BLaER1 (cell line): ENCODE data around the gene TM4SF4.

Source experiments
- H3K27ac ChIP-seq: shearing (Covaris generic); formaldehyde crosslinking; 2 replicates; pipeline ENCODE4 v1.8.1; 2022
- H3K27me3 ChIP-seq: shearing (Covaris generic); formaldehyde crosslinking; 2 replicates; pipeline ENCODE4 v1.8.1; 2022
- H3K36me3 ChIP-seq: shearing (Covaris generic); formaldehyde crosslinking; 2 replicates; pipeline ENCODE4 v1.8.1; 2022
- H3K4me1 ChIP-seq: shearing (Covaris generic); formaldehyde crosslinking; 2 replicates; pipeline ENCODE4 v1.8.1; 2022
- H3K4me2 ChIP-seq: shearing (Covaris generic); formaldehyde crosslinking; 2 replicates; pipeline ENCODE4 v1.8.1; 2022
- H3K4me3 ChIP-seq: shearing (Covaris generic); formaldehyde crosslinking; 2 replicates; pipeline ENCODE4 v1.8.1; 2022
- H3K9ac ChIP-seq: shearing (Covaris generic); formaldehyde crosslinking; 2 replicates; pipeline ENCODE4 v1.8.1; 2022
- H3K9me3 ChIP-seq: shearing (Covaris generic); formaldehyde crosslinking; 2 replicates; pipeline ENCODE4 v1.8.1; 2022
- H4K20me1 ChIP-seq: shearing (Covaris generic); formaldehyde crosslinking; 2 replicates; pipeline ENCODE4 v1.8.1; 2022
- Cebpa-rat ChIP-seq: shearing (Covaris generic); IDR thresholded peaks from 2 replicates; pipeline ENCODE4 v1.8.1; 2022

The TM4SF4 gene

DNA sequence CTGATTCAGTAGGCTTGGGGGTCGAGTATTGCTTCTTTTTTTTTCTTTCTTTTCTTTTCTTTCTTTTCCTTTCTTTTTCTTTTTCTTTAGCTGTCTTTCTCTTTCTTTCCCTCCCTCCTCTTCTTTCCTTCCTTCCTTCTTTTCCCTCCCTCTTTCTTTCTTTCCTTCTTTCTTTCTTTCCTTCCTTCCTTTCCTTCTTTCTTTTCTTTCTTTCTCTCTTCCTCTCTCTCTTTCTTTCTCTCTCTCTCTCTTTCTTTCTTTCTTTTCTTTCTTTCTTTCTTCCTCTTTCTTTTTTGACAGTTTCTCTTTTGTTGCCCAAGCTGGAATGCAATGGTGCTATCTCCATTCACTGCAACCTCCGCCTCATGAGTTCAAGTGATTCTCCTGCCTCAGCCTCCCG, 36.0 kb downstream of the TM4SF4 start:
- Histone ChIP-seq H3K4me3 (no peak overlapping the region), H4K20me1 (no peaks in the 10 kb centered on the region), H3K4me1 (no peaks in the 10 kb centered on the region; the same call in 1 of the 2 replicates), H3K36me3 (no peaks in the 10 kb centered on the region), H3K27me3 (no peaks in the 10 kb centered on the region), H3K9me3 (no peaks in the 10 kb centered on the region), H3K27ac (no peak overlapping the region), H3K4me2 (no peak overlapping the region), H3K9ac (no peak overlapping the region)
- TF ChIP-seq Cebpa-rat, result no peak

DNA sequence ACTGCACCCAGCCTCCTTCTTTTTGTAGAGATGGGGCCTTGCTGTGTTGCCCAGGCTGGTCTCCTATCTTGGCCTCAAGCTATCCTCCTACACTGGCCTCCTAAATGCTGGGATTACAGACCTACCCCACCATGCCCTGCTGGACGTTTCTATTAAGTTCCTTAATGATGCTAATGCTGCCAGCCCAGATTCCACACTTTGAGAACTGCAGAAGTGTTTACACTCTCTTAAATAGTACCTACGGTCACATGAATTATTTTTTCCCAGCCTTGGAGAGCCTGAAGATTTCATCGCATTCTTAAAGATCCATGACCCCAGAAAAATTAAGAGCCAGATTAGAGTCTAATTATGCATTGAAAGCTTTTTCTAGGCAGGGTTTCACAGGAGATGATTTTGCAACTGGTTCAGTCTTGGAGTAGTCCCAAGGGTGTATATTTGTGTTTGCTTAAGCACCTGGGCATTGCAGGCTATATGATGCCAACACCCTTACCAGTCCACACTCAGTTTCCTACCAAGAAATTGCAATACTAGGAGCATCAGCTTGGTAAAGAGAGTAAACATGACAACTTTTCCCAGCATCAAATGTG, 36.6 kb downstream of the TM4SF4 start:
- TF ChIP-seq Cebpa-rat, result no peak
- H3K4me1 ChIP-seq, result no peaks in the 10 kb centered on the region; the same call in 1 of the 2 replicates
- H3K9me3 ChIP-seq, result no peaks in the 10 kb centered on the region
- no peak overlapping the region for H3K27ac ChIP-seq
- no peak overlapping the region for H3K9ac ChIP-seq
- no peak overlapping the region for H3K4me3 ChIP-seq
- no peaks in the 10 kb centered on the region for H3K27me3 ChIP-seq
- H3K4me2 ChIP-seq, result no peak overlapping the region
- no peaks in the 10 kb centered on the region for H3K36me3 ChIP-seq
- no peaks in the 10 kb centered on the region for H4K20me1 ChIP-seq

DNA sequence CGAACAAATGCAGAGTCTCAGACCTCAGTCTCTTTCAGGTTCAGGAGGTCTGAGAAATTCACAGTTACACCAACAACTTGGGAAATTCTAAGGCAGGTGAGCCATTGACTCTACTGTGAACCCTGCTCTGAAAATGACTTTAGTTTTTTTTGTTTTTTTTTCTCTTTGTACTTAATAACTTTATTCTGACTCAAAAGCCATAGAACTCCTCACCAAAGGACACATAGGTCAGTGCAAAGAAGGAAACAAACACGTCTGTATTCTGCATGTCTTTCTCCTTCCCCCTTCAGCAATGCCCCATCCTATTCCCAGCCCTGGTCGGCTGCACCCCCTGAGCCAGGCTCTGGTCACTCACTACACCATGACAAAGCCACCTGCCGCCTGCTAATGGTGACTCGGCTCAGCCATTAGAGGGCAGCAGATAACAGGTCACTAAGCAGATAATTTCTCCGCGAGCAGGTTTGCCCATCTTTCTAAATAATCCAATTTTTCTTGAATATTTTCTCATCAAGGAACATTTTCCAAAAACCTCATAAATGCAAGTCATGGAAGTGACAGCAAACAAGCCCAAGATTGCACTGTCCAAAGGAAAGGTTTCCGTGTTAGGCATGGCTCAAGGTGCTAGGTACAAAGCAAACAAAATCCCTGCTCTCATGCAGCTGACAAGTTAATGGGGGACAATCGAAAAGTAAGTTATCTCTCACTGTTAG, 37.7 kb downstream of the TM4SF4 start:
- no peak overlapping the region for H3K27ac ChIP-seq
- H3K4me1 ChIP-seq, result no peaks in the 10 kb centered on the region; the same call in 1 of the 2 replicates
- H3K4me2 ChIP-seq, result no peak overlapping the region
- no peaks in the 10 kb centered on the region for H4K20me1 ChIP-seq
- H3K36me3 ChIP-seq, result no peaks in the 10 kb centered on the region
- H3K4me3 ChIP-seq, result no peak overlapping the region
- no peak overlapping the region for H3K9ac ChIP-seq
- no peaks in the 10 kb centered on the region for H3K27me3 ChIP-seq
- no peaks in the 10 kb centered on the region for H3K9me3 ChIP-seq
- no peak for TF ChIP-seq Cebpa-rat

DNA sequence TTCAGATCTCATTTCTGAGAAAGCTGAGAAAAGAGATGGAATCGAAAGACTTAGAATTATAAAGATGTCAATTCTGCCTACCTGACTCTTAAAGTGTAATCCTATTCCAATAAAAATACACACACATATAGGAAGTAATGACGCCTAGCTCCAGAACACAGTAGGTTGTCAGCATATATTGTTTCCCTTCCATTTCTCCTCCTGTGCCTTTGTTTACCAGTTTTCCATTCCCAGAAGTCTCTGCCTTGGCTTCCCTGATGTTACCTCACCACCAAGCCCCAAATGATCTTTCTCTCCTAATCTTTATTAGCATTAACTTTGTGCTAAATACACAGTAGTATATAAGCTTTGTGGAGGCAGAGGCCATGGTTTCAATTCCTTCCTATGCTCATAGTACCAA, 40.0 kb downstream of the TM4SF4 start:
- no peaks in the 10 kb centered on the region for H4K20me1 ChIP-seq
- no peak for TF ChIP-seq Cebpa-rat
- no peaks in the 10 kb centered on the region for H3K27me3 ChIP-seq
- no peaks in the 10 kb centered on the region for H3K36me3 ChIP-seq
- no peak overlapping the region for H3K27ac ChIP-seq
- H3K9me3 ChIP-seq, result no peaks in the 10 kb centered on the region
- H3K4me1 ChIP-seq, result no peaks in the 10 kb centered on the region
- no peak overlapping the region for H3K4me3 ChIP-seq
- no peak overlapping the region for H3K9ac ChIP-seq
- H3K4me2 ChIP-seq, result no peak overlapping the region

DNA sequence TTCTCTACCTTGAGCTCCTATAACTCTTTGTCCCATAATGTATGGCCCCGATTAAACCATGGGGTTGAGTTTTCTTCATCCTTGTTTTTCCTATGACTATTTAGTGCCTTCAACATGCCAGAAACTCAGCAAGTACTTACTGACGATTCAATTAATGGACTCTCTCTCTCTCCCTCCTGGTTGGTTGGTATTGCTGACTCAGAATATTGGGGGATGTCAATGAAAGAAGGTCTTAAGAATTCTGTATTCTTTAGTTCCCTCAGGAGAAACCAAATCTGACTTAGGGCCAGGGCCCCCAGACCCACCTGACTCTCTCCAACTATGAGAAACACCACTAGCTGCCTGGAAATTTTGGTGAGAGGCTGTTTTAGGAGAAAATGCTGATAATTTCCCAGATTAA, 40.8 kb downstream of the TM4SF4 start:
- Histone ChIP-seq H3K4me2 (no peak overlapping the region), H3K27ac (no peak overlapping the region), H3K4me3 (no peak overlapping the region), H4K20me1 (no peaks in the 10 kb centered on the region), H3K27me3 (no peaks in the 10 kb centered on the region), H3K9me3 (no peaks in the 10 kb centered on the region), H3K36me3 (no peaks in the 10 kb centered on the region), H3K9ac (no peak overlapping the region), H3K4me1 (no peaks in the 10 kb centered on the region)
- TF ChIP-seq Cebpa-rat, result no peak

DNA sequence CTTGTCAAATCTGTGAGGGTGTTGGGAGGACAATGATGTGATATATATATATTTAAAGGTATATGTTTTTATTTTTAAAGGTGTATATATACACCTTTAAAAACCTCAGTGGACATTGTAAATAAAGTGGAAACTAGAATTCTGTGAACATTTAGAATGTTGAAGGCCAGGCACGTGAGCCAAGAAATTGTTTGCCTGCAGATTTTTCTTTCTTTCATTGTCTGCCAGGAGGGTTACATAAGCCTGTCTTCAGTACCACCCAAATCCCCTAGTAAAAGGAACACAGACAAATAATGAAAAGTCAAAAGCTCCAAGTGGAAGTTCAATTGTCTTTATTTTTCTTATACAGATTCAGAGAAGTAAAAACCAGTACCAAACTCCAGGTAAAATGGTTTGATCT, 42.4 kb downstream of the TM4SF4 start:
- Histone ChIP-seq H3K4me1 (no peaks in the 10 kb centered on the region), H3K27ac (no peak overlapping the region), H3K27me3 (no peaks in the 10 kb centered on the region), H4K20me1 (no peaks in the 10 kb centered on the region), H3K4me2 (no peak overlapping the region), H3K36me3 (no peaks in the 10 kb centered on the region), H3K4me3 (no peak overlapping the region), H3K9ac (no peak overlapping the region), H3K9me3 (no peaks in the 10 kb centered on the region)
- TF ChIP-seq Cebpa-rat, result no peak

DNA sequence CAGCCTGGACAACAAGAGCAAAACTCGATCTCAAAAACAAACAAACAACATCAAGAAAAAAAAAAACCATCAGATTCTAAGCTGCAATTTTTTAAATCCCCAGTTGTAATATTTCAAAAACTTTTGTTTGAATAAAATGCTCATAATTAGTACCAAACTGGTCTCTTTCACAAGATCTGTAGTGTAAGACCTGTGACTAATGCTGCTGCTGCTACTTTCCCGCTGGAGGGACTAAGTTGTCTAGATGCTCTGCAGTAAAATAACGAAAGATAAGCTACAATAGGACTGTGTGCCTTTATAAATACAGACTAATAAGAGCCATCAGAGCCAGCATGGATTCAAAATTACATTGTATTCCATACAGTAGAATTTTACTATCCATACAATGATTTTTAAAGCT, 45.4 kb downstream of the TM4SF4 start:
- Histone ChIP-seq H3K9me3 (no peaks in the 10 kb centered on the region), H3K27ac (no peak overlapping the region), H3K36me3 (no peaks in the 10 kb centered on the region), H4K20me1 (no peaks in the 10 kb centered on the region), H3K9ac (no peak overlapping the region), H3K4me1 (no peaks in the 10 kb centered on the region), H3K4me2 (no peak overlapping the region), H3K4me3 (no peak overlapping the region), H3K27me3 (no peaks in the 10 kb centered on the region)
- no peak for TF ChIP-seq Cebpa-rat

DNA sequence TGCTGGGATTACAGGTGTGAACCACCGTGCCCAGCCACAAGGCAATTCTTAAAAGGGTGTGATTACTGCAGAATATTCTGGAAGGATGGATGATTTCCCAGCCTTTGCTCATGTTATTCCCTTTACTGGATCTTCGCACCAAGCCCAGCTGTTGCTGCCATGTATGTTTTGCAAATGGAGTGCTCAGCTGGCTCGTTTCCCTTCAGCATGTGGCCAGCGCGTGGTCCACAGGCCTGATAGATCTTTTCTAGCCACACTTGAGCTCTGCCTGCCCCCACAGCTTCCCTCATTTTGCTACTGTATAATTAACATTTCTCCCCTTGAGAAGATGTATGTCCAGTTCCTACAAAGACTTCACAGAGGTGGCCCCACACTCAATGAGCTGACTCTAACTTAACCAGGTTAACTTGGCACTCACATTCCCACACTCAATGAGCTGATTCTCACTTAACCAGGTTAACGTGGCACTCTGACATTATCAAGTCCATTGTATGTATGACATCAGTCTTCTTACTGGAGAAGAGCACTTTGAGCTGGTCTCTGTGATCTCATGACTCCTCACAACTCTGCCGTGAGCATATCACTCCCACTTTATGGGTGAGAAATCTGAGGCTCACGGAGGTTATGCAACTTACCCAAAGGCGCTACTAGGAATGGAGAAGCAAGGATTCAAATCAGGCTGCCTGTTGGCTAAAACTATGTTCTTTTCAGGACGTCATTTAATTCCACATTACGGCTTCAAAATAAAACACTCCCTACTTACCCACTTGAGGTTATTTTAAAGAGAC, 49.2 kb downstream of the TM4SF4 start:
- no peak overlapping the region for H3K9ac ChIP-seq
- H3K9me3 ChIP-seq, result no peaks in the 10 kb centered on the region
- H3K4me2 ChIP-seq, result no peak overlapping the region
- no peak overlapping the region for H3K4me3 ChIP-seq
- H3K36me3 ChIP-seq, result no peaks in the 10 kb centered on the region
- no peaks in the 10 kb centered on the region for H3K27me3 ChIP-seq
- no peaks in the 10 kb centered on the region for H3K4me1 ChIP-seq
- no peaks in the 10 kb centered on the region for H4K20me1 ChIP-seq
- H3K27ac ChIP-seq, result no peak overlapping the region
- no peak for TF ChIP-seq Cebpa-rat

DNA sequence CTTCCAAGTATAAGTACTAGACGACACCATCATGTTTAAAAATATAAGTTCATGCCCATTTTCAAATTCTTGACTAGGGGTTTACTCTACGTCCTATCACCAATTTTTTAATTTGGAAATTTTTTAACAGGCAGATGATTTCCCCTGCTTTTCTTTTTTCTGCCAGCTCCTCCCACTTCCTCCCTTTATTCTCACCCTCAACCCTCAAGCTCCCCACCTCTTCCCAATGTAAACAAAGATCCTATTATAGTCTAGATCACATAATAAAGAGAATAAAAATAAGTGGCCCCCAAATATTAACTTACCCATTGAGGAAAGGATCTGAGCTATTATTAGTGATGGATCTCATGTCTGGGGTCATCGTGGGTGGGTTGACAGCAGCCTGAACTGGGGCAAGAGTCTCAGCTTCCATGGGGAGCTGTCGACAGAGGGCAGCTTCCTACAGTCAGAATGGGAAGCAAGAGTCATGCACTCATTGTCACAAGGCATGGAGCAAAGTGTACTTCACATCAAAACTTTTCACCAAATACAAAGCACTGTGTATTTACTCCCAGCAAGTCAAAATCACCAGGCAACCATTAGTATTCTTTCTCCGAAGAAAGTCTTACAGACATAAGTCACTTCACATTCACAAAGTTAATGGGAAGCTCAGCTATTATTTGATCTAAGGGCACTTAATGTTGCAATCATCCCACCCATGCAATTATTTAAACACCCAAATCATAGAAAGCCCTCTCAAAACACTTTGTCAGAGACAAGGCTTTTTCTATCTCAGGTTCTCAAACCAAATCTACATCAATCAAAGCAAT, 53.2 kb downstream of the TM4SF4 start:
- H3K4me2 ChIP-seq, result no peak overlapping the region
- no peak overlapping the region for H3K4me3 ChIP-seq
- H3K36me3 ChIP-seq, result no peaks in the 10 kb centered on the region
- TF ChIP-seq Cebpa-rat, result no peak
- H3K9ac ChIP-seq, result no peak overlapping the region
- H3K27me3 ChIP-seq, result no peaks in the 10 kb centered on the region
- H4K20me1 ChIP-seq, result no peaks in the 10 kb centered on the region
- H3K27ac ChIP-seq, result no peak overlapping the region
- peaks cover 7% of the 10 kb centered on the region; the same call in 1 of the 2 replicates for H3K4me1 ChIP-seq
- no peaks in the 10 kb centered on the region for H3K9me3 ChIP-seq
